Caco-2 (cell line): Measurements from ENCODE around the gene PDSS1. TPM values are rescaled to one million over a fixed set of nuclear protein-coding genes. Genes with fewer than 3 reads are reported as not detected.

Source experiments
- BruUV-seq: library from RNA; stranded (reverse); fragments of 400-500 nt; replicated peaks from 2 replicates; lab custom pipeline; 2021; lab: Mats Ljungman, UMichigan
- CTCF ChIA-PET: fragments of 300-600 bp; sonication (Branson Sonifier 250); formaldehyde crosslinking; loops from one replicate; lab custom pipeline; 2022; ENCODE audit warnings: antibody characterized with exemption; lab: Charles Lee
- POLR2A ChIA-PET: fragments of 300-600 bp; sonication (Branson Sonifier 250); formaldehyde crosslinking; loops from one replicate; lab custom pipeline; 2022; ENCODE audit warnings: antibody characterized with exemption; lab: Charles Lee
- DNase-seq, 2 experiments: peaks; one replicate each; pipeline versions ENCODE4 v3.0.0 to v3.0.0-alpha.2; 2020 to 2022
- H3K27me3 ChIP-seq: replicated peaks from 2 replicates; pipeline ENCODE4 v1.6.0; 2011; ENCODE audit warnings: low read length; ENCODE audit not compliant: control insufficient read depth, insufficient read depth
- H3K36me3 ChIP-seq: 2 replicates; pipeline ENCODE4 v1.5.1; 2011; ENCODE audit warnings: low read length; ENCODE audit not compliant: control insufficient read depth, insufficient read depth
- H3K4me1 ChIP-seq: fragments of 250-450 bp; sonication (Bioruptor Pico); 2 replicates; pipeline ENCODE4 v1.5.1; 2020; ENCODE audit warnings: mild to moderate bottlenecking
- H3K4me3 ChIP-seq: 2 replicates; pipeline ENCODE4 v1.5.1; 2011; ENCODE audit warnings: low read depth, mild to moderate bottlenecking, control low read depth, low read length
- H3K9me3 ChIP-seq: fragments of 250-450 bp; sonication (Bioruptor Pico); 2 replicates; pipeline ENCODE4 v1.5.1; 2020; ENCODE audit warnings: mild to moderate bottlenecking, moderate library complexity
- H3K27ac Mint-ChIP-seq: one replicate; pipeline ENCODE4 v1.8.0; 2022; ENCODE audit warnings: mixed read lengths; ENCODE audit not compliant: unreplicated experiment
- H3K27me3 Mint-ChIP-seq: one replicate; pipeline ENCODE4 v1.8.0; 2022; ENCODE audit warnings: mixed read lengths; ENCODE audit not compliant: insufficient read depth, unreplicated experiment
- H3K36me3 Mint-ChIP-seq: one replicate; pipeline ENCODE4 v1.8.0; 2022; ENCODE audit warnings: mild to moderate bottlenecking, mixed read lengths; ENCODE audit not compliant: insufficient read depth, unreplicated experiment
- H3K4me1 Mint-ChIP-seq: one replicate; pipeline ENCODE4 v1.8.0; 2022; ENCODE audit warnings: low read depth, mixed read lengths; ENCODE audit not compliant: unreplicated experiment
- H3K4me3 Mint-ChIP-seq: one replicate; pipeline ENCODE4 v1.8.0; 2022; ENCODE audit warnings: mild to moderate bottlenecking, moderate library complexity, mixed read lengths; ENCODE audit not compliant: unreplicated experiment
- H3K9me3 Mint-ChIP-seq: one replicate; pipeline ENCODE4 v1.8.0; 2022; ENCODE audit warnings: mixed read lengths; ENCODE audit not compliant: unreplicated experiment
- CTCF ChIP-seq, 2 experiments: fragments of 200-600 bp in 1 of 2; IDR thresholded peaks; 1 replicate in 1 of 2; 2 replicates in 1 of 2; pipeline versions ENCODE4 v1.5.1 to v1.8.0; 2011 to 2022; ENCODE audit warnings: antibody characterized with exemption in 1 of 2, control low read depth in 1 of 2, inconsistent platforms in 1 of 2, low read depth in 1 of 2, low read length in 1 of 2, mild to moderate bottlenecking in 1 of 2, moderate library complexity in 1 of 2; ENCODE audit not compliant: insufficient read depth in 1 of 2, severe bottlenecking in 1 of 2, unreplicated experiment in 1 of 2
- intact Hi-C: fragments of 100-400 bp; cut with micrococcal nuclease; formaldehyde crosslinking; loops from one replicate; pipeline ENCODE4 v1.10.0; 2022; ENCODE audit not compliant: unreplicated experiment
- total RNA-seq: library from RNA; stranded (reverse); gene quantifications from 2 replicates; pipeline ENCODE4 v1.2.3, GENCODE V29; 2022

PDSS1 gene
- total RNA-seq, 1 experiment from 2014 or later: 24.9 TPM

GRCh38 chr10:26700884-26701630 is 3.6 kb downstream of the PDSS1 start:
- no peak for DNase-seq
- H3K4me1 ChIP-seq: peaks cover 16% of the 10 kb centered on the region
- TSS peak; percentile 2 for BruUV-seq
- H3K27me3 ChIP-seq: no peaks in the 10 kb centered on the region
- peaks cover 11% of the 10 kb centered on the region for H3K9me3 Mint-ChIP-seq
- no peak overlapping the region for H3K4me3 Mint-ChIP-seq
- intact Hi-C loops: no loop called here
- no peaks in the 10 kb centered on the region for H3K9me3 ChIP-seq
- no peak for TF ChIP-seq CTCF (IDR thresholded peaks at IDR 0.05; ENCODE audit: insufficient read depth in 1 of 2, low read depth in 1 of 2, low read length in 1 of 2, severe bottlenecking in 1 of 2, unreplicated experiment in 1 of 2)
- no peaks in the 10 kb centered on the region for H3K27me3 Mint-ChIP-seq
- H3K4me1 Mint-ChIP-seq: peaks cover 27% of the 10 kb centered on the region
- CTCF ChIA-PET: no interaction called here
- H3K36me3 ChIP-seq: peaks cover 3% of the 10 kb centered on the region; the same call in 1 of the 2 replicates
- H3K27ac Mint-ChIP-seq: peak overlapping the region; percentile 4
- POLR2A ChIA-PET: no interaction called here
- peaks cover 40% of the 10 kb centered on the region for H3K36me3 Mint-ChIP-seq
- no peak overlapping the region for H3K4me3 ChIP-seq

GRCh38 chr10:26703096-26703495 is 5.6 kb downstream of the PDSS1 start:
- peaks cover 11% of the 10 kb centered on the region for H3K9me3 Mint-ChIP-seq
- Histone ChIP-seq H3K9me3 (no peaks in the 10 kb centered on the region), H3K27me3 (no peaks in the 10 kb centered on the region), H3K4me3 (no peak overlapping the region), H3K4me1 (peaks cover 10% of the 10 kb centered on the region), H3K36me3 (peaks cover 8% of the 10 kb centered on the region)
- TF ChIP-seq CTCF (IDR thresholded peaks at IDR 0.05; ENCODE audit: insufficient read depth in 1 of 2, low read depth in 1 of 2, low read length in 1 of 2, severe bottlenecking in 1 of 2, unreplicated experiment in 1 of 2): no peak
- peaks cover 45% of the 10 kb centered on the region for H3K36me3 Mint-ChIP-seq
- H3K4me3 Mint-ChIP-seq: no peak overlapping the region
- intact Hi-C loops: no loop called here
- H3K27ac Mint-ChIP-seq: no peak overlapping the region
- BruUV-seq: no TSS peak
- DNase-seq: no peak
- no peaks in the 10 kb centered on the region for H3K27me3 Mint-ChIP-seq
- CTCF ChIA-PET: no interaction called here
- POLR2A ChIA-PET: no interaction called here
- peaks cover 27% of the 10 kb centered on the region for H3K4me1 Mint-ChIP-seq

- Histone ChIP-seq H3K4me1 (peaks cover 10% of the 10 kb centered on the region), H3K4me3 (no peak overlapping the region), H3K9me3 (no peaks in the 10 kb centered on the region), H3K36me3 (peaks cover 8% of the 10 kb centered on the region), H3K27me3 (no peaks in the 10 kb centered on the region)
- ChIA-PET CTCF (no interaction called here), POLR2A (no interaction called here)
- no peak overlapping the region for H3K4me3 Mint-ChIP-seq
- no peak for TF ChIP-seq CTCF (IDR thresholded peaks at IDR 0.05; ENCODE audit: insufficient read depth in 1 of 2, low read depth in 1 of 2, low read length in 1 of 2, severe bottlenecking in 1 of 2, unreplicated experiment in 1 of 2)
- no peaks in the 10 kb centered on the region for H3K27me3 Mint-ChIP-seq
- peaks cover 23% of the 10 kb centered on the region for H3K4me1 Mint-ChIP-seq
- no peak overlapping the region for H3K27ac Mint-ChIP-seq
- intact Hi-C loops: no loop called here
- peaks cover 11% of the 10 kb centered on the region for H3K9me3 Mint-ChIP-seq
- DNase-seq: no peak
- no TSS peak for BruUV-seq
- peaks cover 42% of the 10 kb centered on the region for H3K36me3 Mint-ChIP-seq
Observed at GRCh38 chr10:26703974-26704373, 6.5 kb downstream of the PDSS1 start.
